ENCODE measurements around the gene SKA1. TPM values are rescaled to one million over a fixed set of nuclear protein-coding genes. Genes with fewer than 3 reads are reported as not detected.
A peak's percentile ranks its signal among the peaks of the same experiment; 100 is the strongest.

Gene SKA1
- total and polyA plus RNA-seq, 9 of the 15 experiments (the other 6 are each of a cell fraction or from before 2014, with no cell fraction given), result 27.8 to 67.2 (median 41.9) TPM

GRCh38 chr18:50396005-50396660 lies 21.3 kb downstream of the SKA1 start (continued):
- TF ChIP-seq CREB1 (IDR thresholded peaks at IDR 0.05), result 0 out of 2 replicates have a peak, but pooled peaks have one; percentile 12
- no peak for TF ChIP-seq CREB1 (CRISPR knock-in tag; IDR thresholded peaks at IDR 0.05)
- TF ChIP-seq, protein P1, sequence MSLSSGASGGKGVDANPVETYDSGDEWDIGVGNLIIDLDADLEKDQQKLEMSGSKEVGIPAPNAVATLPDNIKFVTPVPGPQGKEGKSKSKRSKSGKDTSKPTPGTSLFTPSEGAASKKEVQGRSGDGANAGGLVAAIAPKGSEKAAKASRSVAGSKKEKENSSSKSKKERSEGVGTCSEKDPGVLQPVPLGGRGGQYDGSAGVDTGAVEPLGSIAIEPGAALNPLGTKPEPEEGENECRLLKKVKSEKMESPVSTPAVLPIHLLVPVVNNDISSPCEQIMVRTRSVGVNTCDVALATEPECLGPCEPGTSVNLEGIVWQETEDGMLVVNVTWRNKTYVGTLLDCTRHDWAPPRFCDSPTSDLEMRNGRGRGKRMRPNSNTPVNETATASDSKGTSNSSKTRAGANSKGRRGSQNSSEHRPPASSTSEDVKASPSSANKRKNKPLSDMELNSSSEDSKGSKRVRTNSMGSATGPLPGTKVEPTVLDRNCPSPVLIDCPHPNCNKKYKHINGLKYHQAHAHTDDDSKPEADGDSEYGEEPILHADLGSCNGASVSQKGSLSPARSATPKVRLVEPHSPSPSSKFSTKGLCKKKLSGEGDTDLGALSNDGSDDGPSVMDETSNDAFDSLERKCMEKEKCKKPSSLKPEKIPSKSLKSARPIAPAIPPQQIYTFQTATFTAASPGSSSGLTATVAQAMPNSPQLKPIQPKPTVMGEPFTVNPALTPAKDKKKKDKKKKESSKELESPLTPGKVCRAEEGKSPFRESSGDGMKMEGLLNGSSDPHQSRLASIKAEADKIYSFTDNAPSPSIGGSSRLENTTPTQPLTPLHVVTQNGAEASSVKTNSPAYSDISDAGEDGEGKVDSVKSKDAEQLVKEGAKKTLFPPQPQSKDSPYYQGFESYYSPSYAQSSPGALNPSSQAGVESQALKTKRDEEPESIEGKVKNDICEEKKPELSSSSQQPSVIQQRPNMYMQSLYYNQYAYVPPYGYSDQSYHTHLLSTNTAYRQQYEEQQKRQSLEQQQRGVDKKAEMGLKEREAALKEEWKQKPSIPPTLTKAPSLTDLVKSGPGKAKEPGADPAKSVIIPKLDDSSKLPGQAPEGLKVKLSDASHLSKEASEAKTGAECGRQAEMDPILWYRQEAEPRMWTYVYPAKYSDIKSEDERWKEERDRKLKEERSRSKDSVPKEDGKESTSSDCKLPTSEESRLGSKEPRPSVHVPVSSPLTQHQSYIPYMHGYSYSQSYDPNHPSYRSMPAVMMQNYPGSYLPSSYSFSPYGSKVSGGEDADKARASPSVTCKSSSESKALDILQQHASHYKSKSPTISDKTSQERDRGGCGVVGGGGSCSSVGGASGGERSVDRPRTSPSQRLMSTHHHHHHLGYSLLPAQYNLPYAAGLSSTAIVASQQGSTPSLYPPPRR (CRISPR knock-in tag; IDR thresholded peaks at IDR 0.05; ENCODE audit: borderline replicate concordance), result no peak
- no peak for TF ChIP-seq L3MBTL2 (IDR thresholded peaks at IDR 0.05)
- 0 out of 4 replicates have a peak, but pooled peaks of 1 of the 2 experiments have one; percentile 46 for TF ChIP-seq ZMIZ1 (IDR thresholded peaks at IDR 0.05; ENCODE audit: low read depth in 2 of 2, low read length in 2 of 2)
- TF ChIP-seq TFAM (CRISPR knock-in tag; conservative IDR thresholded peaks at IDR 0.05), result no peak
- TF ChIP-seq NRF1 (conservative IDR thresholded peaks at IDR 0.05 in 1 of 2, IDR thresholded peaks at IDR 0.05 in 1 of 2), result no peak
- TF ChIP-seq ZNF695 (CRISPR knock-in tag; IDR thresholded peaks at IDR 0.05), result no peak
- no peak for TF ChIP-seq ZFP1 (CRISPR knock-in tag; IDR thresholded peaks at IDR 0.05)
- peak; percentile 61; the same call in 1 of the 2 replicates for TF ChIP-seq NFIC (IDR thresholded peaks at IDR 0.05)
- TF ChIP-seq CREM (IDR thresholded peaks at IDR 0.05; ENCODE audit: low read depth), result peak; percentile 42; the same call in 1 of the 2 replicates
- TF ChIP-seq, protein P2, sequence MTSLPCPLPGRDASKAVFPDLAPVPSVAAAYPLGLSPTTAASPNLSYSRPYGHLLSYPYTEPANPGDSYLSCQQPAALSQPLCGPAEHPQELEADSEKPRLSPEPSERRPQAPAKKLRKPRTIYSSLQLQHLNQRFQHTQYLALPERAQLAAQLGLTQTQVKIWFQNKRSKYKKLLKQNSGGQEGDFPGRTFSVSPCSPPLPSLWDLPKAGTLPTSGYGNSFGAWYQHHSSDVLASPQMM (CRISPR knock-in tag; IDR thresholded peaks at IDR 0.05), result no peak
- peak; percentile 69 for TF ChIP-seq KLF16 (IDR thresholded peaks at IDR 0.05)
